ENCODE data around the gene PAM16. TPM values are rescaled to one million over a fixed set of nuclear protein-coding genes. Genes with fewer than 3 reads are reported as not detected.
"Not testable (repeated sequence)": the region's sequence is repeated elsewhere in the genome, so short reads cannot be mapped to it uniquely, and the experiment has no call there.

PAM16 gene
- polyA plus RNA-seq, 1 donor from 2014 or later = 145 TPM

DNA sequence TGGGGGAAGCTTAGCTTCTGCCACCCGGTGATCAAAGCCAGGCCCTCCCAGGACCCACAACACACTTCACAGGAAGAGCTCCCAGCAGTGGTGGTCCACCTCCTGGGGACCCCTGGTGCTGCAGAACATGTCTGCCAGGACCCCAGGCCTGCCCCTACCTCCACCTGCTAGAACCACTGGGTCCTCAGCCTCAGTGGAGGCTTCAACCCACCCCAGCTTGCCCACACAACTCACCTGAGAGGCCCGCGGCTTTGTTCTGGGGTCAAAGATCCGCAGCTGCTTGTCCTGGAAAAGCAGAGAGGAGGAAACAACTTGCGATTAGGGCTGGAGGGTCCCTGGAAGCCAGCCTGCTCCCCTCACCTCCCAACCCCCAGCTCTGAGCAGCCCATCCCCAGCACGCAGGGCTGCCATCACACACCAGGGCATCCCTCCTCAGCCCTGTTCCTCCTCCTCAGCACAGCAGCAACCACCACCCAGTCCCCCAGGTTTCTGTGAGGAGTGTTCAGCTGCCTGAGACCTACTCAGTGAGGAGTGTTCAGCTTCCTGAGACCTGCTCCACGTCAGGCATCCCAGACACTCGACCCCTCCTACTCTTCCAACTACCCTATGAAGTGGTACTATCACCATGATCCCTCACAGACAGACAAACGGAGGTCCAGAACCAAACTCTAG, 44.1 kb upstream of the PAM16 start:
- Histone ChIP-seq H3K9me3 (ENCODE audit: low read length) (no peaks in the 10 kb centered on the region), H3K4me3 (ENCODE audit: low read length) (no peak overlapping the region), H3K4me2 (ENCODE audit: low read length) (no peak overlapping the region), H3K79me2 (replicated peaks; ENCODE audit: insufficient read depth, low read length) (no peaks in the 10 kb centered on the region), H3K36me3 (ENCODE audit: insufficient read depth, low read length) (no peaks in the 10 kb centered on the region), H3K9me2 (ENCODE audit: insufficient read depth, low read length) (no peaks in the 10 kb centered on the region), H4K20me1 (ENCODE audit: insufficient read depth) (no peaks in the 10 kb centered on the region), H3K27me3 (ENCODE audit: insufficient read depth, low read depth, low read length) (no peaks in the 10 kb centered on the region), H3K9ac (ENCODE audit: low read length) (no peak overlapping the region), H2AFZ (ENCODE audit: low read depth, low read length) (no peak overlapping the region), H3F3A (ENCODE audit: insufficient read depth, low read length, poor library complexity, severe bottlenecking) (no peaks in the 10 kb centered on the region), H3K27ac (ENCODE audit: low read length) (no peak overlapping the region)
- TF ChIP-seq, protein P1, sequence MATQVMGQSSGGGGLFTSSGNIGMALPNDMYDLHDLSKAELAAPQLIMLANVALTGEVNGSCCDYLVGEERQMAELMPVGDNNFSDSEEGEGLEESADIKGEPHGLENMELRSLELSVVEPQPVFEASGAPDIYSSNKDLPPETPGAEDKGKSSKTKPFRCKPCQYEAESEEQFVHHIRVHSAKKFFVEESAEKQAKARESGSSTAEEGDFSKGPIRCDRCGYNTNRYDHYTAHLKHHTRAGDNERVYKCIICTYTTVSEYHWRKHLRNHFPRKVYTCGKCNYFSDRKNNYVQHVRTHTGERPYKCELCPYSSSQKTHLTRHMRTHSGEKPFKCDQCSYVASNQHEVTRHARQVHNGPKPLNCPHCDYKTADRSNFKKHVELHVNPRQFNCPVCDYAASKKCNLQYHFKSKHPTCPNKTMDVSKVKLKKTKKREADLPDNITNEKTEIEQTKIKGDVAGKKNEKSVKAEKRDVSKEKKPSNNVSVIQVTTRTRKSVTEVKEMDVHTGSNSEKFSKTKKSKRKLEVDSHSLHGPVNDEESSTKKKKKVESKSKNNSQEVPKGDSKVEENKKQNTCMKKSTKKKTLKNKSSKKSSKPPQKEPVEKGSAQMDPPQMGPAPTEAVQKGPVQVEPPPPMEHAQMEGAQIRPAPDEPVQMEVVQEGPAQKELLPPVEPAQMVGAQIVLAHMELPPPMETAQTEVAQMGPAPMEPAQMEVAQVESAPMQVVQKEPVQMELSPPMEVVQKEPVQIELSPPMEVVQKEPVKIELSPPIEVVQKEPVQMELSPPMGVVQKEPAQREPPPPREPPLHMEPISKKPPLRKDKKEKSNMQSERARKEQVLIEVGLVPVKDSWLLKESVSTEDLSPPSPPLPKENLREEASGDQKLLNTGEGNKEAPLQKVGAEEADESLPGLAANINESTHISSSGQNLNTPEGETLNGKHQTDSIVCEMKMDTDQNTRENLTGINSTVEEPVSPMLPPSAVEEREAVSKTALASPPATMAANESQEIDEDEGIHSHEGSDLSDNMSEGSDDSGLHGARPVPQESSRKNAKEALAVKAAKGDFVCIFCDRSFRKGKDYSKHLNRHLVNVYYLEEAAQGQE (IDR thresholded peaks at IDR 0.05; ENCODE audit: borderline replicate concordance) = no peak
- TF ChIP-seq EZH2 (IDR thresholded peaks at IDR 0.05; ENCODE audit: borderline replicate concordance, insufficient read depth, low read length, poor library complexity, severe bottlenecking) (no peak), SMC3 (conservative IDR thresholded peaks at IDR 0.05; ENCODE audit: poor library complexity) (no peak), EP300 (conservative IDR thresholded peaks at IDR 0.05; ENCODE audit: poor library complexity, severe bottlenecking) (no peak), TAF1 (IDR thresholded peaks at IDR 0.05; ENCODE audit: low read depth) (no peak), MXI1 (conservative IDR thresholded peaks at IDR 0.05; ENCODE audit: poor library complexity, severe bottlenecking) (no peak), POLR2AphosphoS5 (IDR thresholded peaks at IDR 0.05) (no peak), RAD21 (conservative IDR thresholded peaks at IDR 0.05) (no peak)
- TF ChIP-seq, protein P2, sequence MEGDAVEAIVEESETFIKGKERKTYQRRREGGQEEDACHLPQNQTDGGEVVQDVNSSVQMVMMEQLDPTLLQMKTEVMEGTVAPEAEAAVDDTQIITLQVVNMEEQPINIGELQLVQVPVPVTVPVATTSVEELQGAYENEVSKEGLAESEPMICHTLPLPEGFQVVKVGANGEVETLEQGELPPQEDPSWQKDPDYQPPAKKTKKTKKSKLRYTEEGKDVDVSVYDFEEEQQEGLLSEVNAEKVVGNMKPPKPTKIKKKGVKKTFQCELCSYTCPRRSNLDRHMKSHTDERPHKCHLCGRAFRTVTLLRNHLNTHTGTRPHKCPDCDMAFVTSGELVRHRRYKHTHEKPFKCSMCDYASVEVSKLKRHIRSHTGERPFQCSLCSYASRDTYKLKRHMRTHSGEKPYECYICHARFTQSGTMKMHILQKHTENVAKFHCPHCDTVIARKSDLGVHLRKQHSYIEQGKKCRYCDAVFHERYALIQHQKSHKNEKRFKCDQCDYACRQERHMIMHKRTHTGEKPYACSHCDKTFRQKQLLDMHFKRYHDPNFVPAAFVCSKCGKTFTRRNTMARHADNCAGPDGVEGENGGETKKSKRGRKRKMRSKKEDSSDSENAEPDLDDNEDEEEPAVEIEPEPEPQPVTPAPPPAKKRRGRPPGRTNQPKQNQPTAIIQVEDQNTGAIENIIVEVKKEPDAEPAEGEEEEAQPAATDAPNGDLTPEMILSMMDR (IDR thresholded peaks at IDR 0.05; ENCODE audit: poor library complexity, severe bottlenecking) = no peak

DNA sequence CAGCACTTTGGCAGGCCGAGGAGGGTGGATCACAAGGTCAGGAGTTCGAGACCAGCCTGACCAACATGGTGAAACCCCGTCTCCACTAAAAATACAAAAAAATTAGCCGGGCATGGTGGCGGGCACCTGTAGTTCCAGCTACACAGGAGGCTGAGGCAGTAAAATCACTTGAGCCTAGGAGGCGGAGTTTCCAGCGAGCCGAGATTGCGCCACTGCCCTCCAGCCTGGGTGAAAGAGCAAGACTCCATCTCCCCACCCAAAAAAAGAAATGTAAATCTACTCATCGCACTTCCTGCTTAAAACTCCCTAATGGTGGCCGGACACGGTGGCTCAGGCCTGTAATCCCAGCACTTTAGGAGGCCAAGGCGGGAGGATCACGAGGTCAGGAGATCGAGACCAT, 42.7 kb upstream of the PAM16 start:
- H3K36me3 ChIP-seq (ENCODE audit: insufficient read depth, low read length); H3K9me3 ChIP-seq (ENCODE audit: low read length); H3K4me2 ChIP-seq (ENCODE audit: low read length): not testable (repeated sequence)

DNA sequence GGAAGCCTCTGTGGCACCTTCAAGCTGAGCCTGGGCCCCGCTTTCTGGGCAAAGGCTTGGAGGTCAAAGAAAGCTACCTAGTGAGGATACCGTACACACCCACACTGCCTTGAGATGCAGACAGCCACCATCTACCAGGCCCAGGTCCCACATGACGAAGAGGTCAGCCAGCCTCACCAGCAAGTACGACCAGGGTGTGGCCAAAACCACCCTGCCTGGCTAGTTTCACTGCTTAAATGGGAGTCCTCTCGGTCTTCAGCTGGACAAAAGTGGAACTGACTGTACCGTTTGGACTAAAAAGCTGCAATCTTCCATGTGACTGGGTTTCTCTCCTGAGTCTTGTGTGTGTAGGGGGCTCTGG, 42.1 kb upstream of the PAM16 start:
- no peak overlapping the region for H3K9ac ChIP-seq (ENCODE audit: low read length)
- H3F3A ChIP-seq (ENCODE audit: insufficient read depth, low read length, poor library complexity, severe bottlenecking) = no peaks in the 10 kb centered on the region
- no peaks in the 10 kb centered on the region for H3K9me3 ChIP-seq (ENCODE audit: low read length)
- H2AFZ ChIP-seq (ENCODE audit: low read depth, low read length) = no peak overlapping the region
- no peak for TF ChIP-seq EP300 (conservative IDR thresholded peaks at IDR 0.05; ENCODE audit: poor library complexity, severe bottlenecking)
- no peak for TF ChIP-seq MXI1 (conservative IDR thresholded peaks at IDR 0.05; ENCODE audit: poor library complexity, severe bottlenecking)
- no peak for TF ChIP-seq EZH2 (IDR thresholded peaks at IDR 0.05; ENCODE audit: borderline replicate concordance, insufficient read depth, low read length, poor library complexity, severe bottlenecking)
- no peak for TF ChIP-seq TAF1 (IDR thresholded peaks at IDR 0.05; ENCODE audit: low read depth)
- TF ChIP-seq, protein P2 (IDR thresholded peaks at IDR 0.05; ENCODE audit: poor library complexity, severe bottlenecking) = no peak
- TF ChIP-seq, protein P1 (IDR thresholded peaks at IDR 0.05; ENCODE audit: borderline replicate concordance) = no peak
- no peak for TF ChIP-seq RAD21 (conservative IDR thresholded peaks at IDR 0.05)
- TF ChIP-seq POLR2AphosphoS5 (IDR thresholded peaks at IDR 0.05) = no peak
- TF ChIP-seq SMC3 (conservative IDR thresholded peaks at IDR 0.05; ENCODE audit: poor library complexity) = no peak
- no peaks in the 10 kb centered on the region for H3K79me2 ChIP-seq (replicated peaks; ENCODE audit: insufficient read depth, low read length)
- no peak overlapping the region for H3K27ac ChIP-seq (ENCODE audit: low read length)
- no peaks in the 10 kb centered on the region for H3K27me3 ChIP-seq (ENCODE audit: insufficient read depth, low read depth, low read length)
- H3K9me2 ChIP-seq (ENCODE audit: insufficient read depth, low read length) = no peaks in the 10 kb centered on the region
- H3K36me3 ChIP-seq (ENCODE audit: insufficient read depth, low read length) = no peaks in the 10 kb centered on the region
- no peak overlapping the region for H3K4me3 ChIP-seq (ENCODE audit: low read length)
- no peaks in the 10 kb centered on the region for H4K20me1 ChIP-seq (ENCODE audit: insufficient read depth)
- H3K4me2 ChIP-seq (ENCODE audit: low read length) = no peak overlapping the region

More for the DNA sequence above, 42.7 kb upstream of the PAM16 start:
- not testable (repeated sequence) for H4K20me1 ChIP-seq (ENCODE audit: insufficient read depth); H3K9ac ChIP-seq (ENCODE audit: low read length); H3F3A ChIP-seq (ENCODE audit: insufficient read depth, low read length, poor library complexity, severe bottlenecking); H3K27me3 ChIP-seq (ENCODE audit: insufficient read depth, low read depth, low read length); H3K79me2 ChIP-seq (replicated peaks; ENCODE audit: insufficient read depth, low read length); H3K9me2 ChIP-seq (ENCODE audit: insufficient read depth, low read length); H2AFZ ChIP-seq (ENCODE audit: low read depth, low read length); H3K4me3 ChIP-seq (ENCODE audit: low read length); H3K27ac ChIP-seq (ENCODE audit: low read length)
